Loucy (cell line): ENCODE measurements around the gene CELSR1.

Source experiments
- EZH2phosphoT487 ChIP-seq: fragments of 200-600 bp; IDR thresholded peaks from 2 replicates; pipeline ENCODE4 v1.6.1; 2018; ENCODE audit warnings: antibody characterized with exemption, mild to moderate bottlenecking, moderate library complexity, borderline replicate concordance
- TF ChIP-seq, protein P1 (sequence below): fragments of 200-600 bp; sonication (generic); conservative IDR thresholded peaks from 2 replicates; pipeline ENCODE4 v1.5.1; 2014; ENCODE audit warnings: mild to moderate bottlenecking, antibody characterized with exemption, low read length

DNA sequence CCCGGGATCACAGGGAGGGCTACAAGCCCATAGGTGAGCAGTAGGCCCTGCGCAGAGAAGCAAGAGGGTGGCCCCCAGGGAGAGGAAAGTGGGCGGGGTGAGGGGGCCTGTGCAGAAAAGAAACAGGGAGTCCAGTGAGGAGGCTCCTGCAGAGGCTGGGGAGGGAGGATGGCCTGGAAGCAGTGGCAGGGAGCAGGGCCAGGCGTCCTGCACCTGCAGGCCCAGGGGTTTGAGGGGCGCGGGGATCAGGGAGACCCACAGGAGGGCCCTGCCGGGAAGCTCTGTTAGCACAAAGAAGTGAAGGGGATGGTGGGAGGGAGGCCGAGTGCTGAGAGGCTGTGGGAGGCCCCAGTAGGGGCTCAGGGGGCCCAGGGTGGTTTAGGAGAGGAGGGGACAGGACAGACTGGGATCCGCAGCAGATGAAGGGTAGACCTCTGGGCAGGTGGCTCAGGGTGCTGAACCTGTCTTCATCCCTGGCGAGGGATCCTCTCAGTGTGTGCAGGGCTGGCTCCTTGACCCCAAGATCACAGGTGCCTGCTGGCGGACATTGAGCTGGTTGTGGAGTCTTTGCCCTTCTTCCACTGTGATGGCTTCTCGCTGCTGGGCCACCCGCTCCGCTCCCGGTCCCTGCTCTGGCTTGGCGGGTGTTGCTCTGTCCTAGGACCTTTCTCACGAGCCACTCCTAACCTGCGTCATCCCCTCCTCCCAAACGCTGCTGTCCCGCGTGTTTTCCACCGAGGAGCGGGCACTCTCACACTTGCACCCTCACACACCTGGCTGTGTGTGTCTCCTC is 31.8 kb upstream of the CELSR1 start:
- TF ChIP-seq, protein P1, sequence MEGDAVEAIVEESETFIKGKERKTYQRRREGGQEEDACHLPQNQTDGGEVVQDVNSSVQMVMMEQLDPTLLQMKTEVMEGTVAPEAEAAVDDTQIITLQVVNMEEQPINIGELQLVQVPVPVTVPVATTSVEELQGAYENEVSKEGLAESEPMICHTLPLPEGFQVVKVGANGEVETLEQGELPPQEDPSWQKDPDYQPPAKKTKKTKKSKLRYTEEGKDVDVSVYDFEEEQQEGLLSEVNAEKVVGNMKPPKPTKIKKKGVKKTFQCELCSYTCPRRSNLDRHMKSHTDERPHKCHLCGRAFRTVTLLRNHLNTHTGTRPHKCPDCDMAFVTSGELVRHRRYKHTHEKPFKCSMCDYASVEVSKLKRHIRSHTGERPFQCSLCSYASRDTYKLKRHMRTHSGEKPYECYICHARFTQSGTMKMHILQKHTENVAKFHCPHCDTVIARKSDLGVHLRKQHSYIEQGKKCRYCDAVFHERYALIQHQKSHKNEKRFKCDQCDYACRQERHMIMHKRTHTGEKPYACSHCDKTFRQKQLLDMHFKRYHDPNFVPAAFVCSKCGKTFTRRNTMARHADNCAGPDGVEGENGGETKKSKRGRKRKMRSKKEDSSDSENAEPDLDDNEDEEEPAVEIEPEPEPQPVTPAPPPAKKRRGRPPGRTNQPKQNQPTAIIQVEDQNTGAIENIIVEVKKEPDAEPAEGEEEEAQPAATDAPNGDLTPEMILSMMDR: no peak
- no peak for TF ChIP-seq EZH2phosphoT487
